ENCODE data around the gene XYLT1.

XYLT1 gene

GRCh38 chr16:17275076-17276009, 195.4 kb downstream of the XYLT1 start:
- no peak for DNase-seq

- peak; percentile 41 for DNase-seq
Measured at GRCh38 chr16:17273142-17273561, 197.6 kb downstream of the XYLT1 start.

DNA sequence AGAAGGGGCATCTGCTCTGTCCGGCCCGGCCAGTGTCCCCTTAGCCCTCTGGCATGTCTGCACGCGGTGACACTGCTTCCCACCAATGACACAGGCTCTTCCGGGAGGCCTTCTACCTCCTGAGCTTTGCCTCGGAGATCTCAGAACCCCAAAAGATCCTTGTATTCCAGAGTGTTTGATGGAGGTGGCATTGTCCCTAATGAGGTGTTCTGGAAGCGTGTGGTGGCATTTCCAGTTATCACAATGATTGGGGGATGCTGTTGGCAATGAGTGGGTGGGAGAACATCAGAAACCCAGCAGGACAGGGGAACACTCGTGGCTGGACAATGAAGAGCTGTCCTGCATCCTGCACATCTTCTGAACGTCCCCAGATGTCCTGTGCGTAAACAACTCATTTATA, 198.0 kb downstream of the XYLT1 start:
- no peak for DNase-seq

DNA sequence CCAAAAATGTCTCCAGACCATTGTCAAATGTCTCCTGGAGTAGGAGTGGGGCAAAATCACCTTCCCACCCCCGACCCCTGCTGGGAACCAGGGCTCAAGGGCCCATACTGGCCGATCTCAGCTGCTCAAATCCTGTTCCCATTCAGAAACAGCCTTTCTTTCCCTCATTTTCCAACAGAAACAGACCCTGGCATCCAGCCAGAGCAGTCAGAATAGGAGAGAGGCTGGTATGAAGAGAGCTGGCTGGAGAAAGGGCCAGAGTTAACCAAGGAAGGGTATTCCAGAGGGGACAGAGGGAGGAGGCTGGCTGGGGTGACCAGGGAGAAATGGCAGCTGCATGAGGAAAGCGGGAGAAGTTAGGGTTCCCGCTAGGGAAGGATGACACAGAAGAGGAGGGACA, 199.1 kb downstream of the XYLT1 start:
- no peak for DNase-seq

DNA sequence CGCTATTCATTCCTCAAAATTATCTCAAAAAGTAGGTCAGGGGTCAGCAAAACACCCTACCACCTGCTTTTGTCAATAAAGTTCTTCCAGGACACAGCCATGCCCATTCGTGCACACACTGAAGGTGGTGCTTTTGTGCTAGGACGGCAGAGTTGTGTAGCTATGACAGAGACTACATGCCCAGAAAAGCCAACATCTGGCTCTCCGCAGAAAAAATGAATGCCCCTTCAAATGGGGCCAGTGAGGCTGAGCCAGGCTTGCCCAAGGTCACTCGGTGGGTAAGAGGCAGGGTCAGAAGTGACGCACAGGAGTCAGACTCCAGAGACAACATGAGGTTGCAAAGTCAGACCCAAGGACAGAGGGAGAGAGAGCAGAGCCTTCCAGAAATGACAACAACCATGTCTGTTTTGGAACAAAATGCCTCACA, 200.1 kb downstream of the XYLT1 start:
- DNase-seq = no peak

GRCh38 chr16:17270111-17270510, 200.6 kb downstream of the XYLT1 start:
- DNase-seq = no peak

DNA sequence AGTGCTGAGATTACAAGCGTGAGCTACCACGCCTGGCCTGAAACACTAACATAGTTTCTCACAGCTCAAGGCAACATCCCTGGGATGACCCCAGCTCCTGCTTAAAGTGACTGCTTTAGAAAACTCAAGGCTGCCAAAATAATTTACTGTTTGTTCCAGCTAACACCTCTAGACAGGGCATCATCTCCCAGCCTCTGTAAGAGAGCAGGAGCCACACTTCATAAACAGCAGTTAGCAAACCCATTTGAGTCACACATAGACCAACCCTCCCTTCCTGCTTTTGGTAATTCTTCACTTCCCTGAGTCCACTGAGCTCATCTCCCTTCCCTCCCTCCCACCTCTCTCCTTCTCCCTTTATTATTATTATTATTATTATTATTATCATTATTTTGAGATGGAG, 201.3 kb downstream of the XYLT1 start:
- DNase-seq = no peak

GRCh38 chr16:17266608-17267313, 204.0 kb downstream of the XYLT1 start:
- DNase-seq = no peak

DNA sequence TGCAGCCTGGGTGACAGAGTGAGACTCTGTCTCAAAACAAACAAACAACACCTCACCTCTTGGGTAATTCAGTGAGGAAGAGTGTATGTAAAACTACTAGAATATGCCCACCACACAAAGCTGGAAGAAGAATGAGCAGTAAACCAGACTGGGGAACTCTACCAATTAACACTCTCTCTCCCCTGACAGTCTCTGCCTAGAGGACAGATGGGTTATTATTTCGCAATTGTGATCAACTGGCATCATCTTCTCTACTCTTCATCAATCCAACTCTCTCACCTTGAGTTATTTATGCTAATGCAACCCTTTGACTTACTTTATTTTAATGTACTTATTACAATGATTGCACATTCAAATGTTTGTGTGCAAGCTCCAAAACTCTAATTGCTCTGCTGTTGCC, 205.6 kb downstream of the XYLT1 start:
- DNase-seq = no peak

DNA sequence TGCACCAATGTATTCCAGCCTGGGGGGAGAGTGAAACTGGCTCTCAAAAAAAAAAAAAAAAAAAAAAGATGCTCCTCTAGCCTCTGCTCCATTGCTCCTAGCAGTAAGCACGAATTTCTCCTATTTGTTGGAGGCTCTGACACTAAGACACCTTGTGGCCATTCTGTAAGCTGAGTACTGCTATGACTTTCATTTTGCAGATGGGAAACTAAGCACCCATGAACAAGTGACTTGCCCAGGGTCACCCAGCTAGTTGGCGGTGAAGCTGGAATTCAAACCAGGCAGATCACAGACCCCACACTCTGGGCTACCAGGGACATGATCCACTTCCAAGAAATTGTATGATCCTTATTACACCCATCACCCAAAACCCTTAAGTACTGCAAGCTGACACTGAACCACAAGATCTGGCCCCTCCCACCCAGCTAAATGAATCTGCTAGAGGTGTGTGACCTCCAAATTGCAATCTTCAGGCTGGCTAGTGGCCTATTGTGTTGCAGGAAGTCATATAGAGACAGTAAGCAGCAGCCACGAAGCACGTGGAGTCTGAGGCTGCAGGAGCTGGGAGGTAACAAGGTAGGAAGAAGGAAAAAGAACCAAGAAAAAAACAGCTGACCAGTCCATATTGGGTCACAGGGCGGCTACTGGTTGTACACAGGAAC, 209.4 kb downstream of the XYLT1 start:
- no peak for DNase-seq

DNA sequence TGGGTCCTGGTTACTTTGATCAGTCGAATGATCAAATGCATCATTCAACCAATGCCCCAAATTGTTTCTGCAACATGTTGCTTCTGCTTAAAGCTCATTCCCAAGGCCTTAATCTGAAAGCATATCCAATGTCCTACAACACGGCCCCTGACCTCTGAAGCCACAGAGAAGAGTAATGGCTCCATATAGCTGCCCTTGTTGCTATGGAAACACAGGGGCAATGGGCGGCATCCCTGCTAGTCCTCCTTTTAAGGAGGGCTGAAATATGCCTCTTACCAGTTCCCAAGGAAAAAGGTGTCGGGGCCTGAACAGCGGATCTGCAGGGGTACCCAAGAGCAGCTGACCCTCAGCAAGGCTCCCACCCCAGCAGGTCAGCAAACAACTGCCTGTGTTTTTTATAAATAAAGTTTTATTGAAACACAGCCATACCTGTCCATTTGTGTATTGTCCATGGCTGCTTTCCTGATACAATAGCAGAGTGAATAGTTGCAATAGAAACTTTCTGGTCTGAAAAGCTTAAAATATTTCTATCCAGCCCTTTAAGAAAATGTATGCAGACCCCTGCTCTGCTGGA, 210.4 kb downstream of the XYLT1 start:
- no peak for DNase-seq

DNA sequence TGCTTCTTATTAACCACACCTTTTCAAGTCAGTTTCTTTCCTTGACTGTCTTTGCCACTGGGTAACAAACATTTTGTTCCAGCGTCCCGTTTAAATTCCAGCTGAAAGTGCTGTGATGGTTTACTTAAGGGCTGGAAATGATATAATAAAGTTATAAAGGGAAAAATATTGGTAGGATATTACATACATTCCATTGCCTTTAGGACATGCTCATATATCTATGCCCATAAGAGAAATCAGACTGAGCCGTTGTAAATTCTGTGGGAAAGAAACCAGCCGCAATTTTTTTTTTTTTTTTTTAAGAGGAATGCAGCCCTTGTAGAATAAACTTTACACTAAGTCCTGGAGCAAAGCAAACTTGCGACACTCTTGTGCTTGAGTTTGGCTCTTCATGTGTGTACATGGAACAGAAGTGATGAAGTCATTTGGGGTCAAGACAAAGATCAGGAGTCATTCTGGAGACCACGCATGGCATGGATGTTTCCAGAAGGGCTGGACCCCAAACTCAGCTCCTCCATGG, 210.9 kb downstream of the XYLT1 start:
- no peak for DNase-seq

- no peak for DNase-seq
Measured at GRCh38 chr16:17258848-17259713, 211.7 kb downstream of the XYLT1 start.

- DNase-seq = no peak
Measured at GRCh38 chr16:17258077-17258599, 212.6 kb downstream of the XYLT1 start.

DNA sequence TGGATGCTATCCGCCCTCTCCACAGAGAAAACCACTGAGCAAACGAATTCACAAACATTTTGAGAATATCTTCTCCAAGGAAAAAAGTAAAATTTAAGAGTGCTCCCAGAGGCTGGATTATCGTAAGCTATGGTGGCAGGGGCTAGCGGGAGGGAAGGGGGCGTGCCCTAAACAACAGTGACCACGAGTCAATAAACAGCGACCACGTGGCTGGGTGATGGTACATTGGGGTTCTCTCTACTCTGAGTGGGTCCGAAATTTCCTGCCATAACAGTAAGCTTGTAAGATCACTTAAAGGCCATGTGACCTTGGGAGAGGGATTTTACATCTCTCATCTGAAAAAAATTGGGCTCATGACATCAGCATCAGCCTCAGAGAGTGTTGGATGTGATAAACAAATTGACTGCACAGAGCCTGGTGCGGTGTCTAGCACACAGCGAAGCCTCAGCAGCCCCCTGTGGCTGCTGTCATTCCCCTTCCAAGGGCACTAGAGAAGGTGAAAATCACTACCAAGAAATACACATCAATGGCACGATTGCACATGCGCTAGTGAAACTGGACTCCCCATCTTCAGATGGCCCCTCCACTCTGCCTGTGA, 213.2 kb downstream of the XYLT1 start:
- no peak for DNase-seq

DNA sequence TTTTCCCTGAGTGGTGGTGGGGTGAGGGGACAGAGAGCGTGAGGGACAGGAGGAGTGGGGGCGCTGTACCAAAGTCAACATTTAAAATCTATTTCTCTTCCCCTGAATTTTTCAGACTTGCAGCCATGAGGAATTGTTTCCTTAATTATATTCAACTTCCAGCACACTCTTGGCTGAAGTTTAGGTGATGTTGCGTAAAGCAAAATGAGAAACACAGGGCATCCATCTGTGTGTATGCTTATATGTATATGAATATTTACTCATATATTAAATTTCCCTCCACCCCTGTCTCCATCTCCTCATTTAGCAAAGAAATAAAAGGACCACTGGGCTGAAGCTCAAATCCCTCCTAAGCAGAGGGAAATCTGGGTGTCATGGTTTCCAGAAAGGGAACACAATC, 218.1 kb downstream of the XYLT1 start:
- DNase-seq = no peak

DNA sequence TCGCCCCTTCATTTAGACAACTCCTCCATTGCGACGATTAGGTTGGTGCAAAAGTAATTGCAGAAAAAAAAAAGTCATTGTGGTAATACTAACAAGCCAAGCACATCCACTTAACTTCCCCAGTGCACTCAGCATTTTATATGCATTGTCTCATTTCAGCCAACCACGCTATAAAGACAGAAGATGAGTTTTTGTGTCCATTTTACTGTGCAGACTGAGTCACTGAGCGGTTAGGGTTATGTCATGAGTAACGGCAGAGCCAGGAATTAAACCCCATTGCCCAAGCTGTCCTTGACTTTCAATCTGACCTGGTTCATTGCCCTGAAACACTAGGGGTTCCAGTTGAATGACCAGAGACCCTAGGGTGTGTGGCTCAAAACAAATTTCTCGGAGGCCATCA, 218.7 kb downstream of the XYLT1 start:
- no peak for DNase-seq

DNA sequence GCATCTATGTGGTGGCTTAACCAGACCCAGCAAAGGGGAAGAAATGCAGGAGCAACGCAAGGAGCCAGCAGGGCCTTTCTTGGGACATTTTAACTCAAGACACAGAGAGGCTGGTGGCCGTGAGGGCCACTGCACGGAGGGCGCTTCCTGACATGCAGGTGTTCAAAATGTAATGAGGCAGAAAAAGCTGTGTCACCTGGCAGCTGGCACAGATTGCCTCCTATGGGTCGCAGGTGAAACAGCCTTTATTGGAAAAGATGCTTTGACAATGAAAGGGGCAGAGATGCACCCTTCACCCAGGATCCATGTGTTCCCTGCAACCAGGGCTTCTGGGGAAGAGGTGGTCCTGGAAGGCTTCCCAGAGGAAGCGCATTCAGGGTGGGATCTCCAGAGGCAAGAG, 219.3 kb downstream of the XYLT1 start:
- no peak for DNase-seq

GRCh38 chr16:17246974-17247732, 223.6 kb downstream of the XYLT1 start:
- DNase-seq = no peak

- no peak for DNase-seq
Measured at GRCh38 chr16:17246268-17246885, 224.4 kb downstream of the XYLT1 start.
